H1 (cell line): ENCODE measurements around the gene SBK2. TPM values are rescaled to one million over a fixed set of nuclear protein-coding genes. Genes with fewer than 3 reads are reported as not detected.

Source experiments
- CTCF ChIA-PET: fragments of 300-600 bp; sonication (Branson Sonifier 250); formaldehyde crosslinking; loops from one replicate; lab custom pipeline; 2021; ENCODE audit not compliant: partially characterized antibody; lab: Charles Lee
- POLR2A ChIA-PET: fragments of 300-600 bp; sonication (Branson Sonifier 250); formaldehyde crosslinking; loops from one replicate; lab custom pipeline; 2021; ENCODE audit warnings: inconsistent platforms; ENCODE audit not compliant: partially characterized antibody; lab: Charles Lee
- DNase-seq, 2 experiments: peaks; one replicate each; pipeline versions ENCODE4 v3.0.0 to v3.0.0-alpha.2; 2010 to 2022; ENCODE audit warnings: low spot score in 2 of 2, low read depth in 1 of 2, mixed read lengths in 1 of 2
- FAIRE-seq: peaks from 2 replicates; lab custom pipeline; 2011; peaks lifted over from hg19 to GRCh38; lab: Jason Lieb, UNC
- H2AFZ ChIP-seq: 2 replicates; pipeline ENCODE4 v1.8.1; 2012; ENCODE audit warnings: low read length, inconsistent platforms
- H2AK5ac ChIP-seq: 2 replicates; pipeline ENCODE4 v1.6.1; 2013; ENCODE audit warnings: low read depth, low read length
- H2BK120ac ChIP-seq: replicated peaks from 2 replicates; pipeline ENCODE3; 2013; ENCODE audit warnings: low read depth, low read length, inconsistent platforms
- H2BK12ac ChIP-seq: 2 replicates; pipeline ENCODE4 v1.6.1; 2013; ENCODE audit warnings: low read depth, low read length
- H2BK15ac ChIP-seq: 2 replicates; pipeline ENCODE4 v1.6.1; 2013; ENCODE audit warnings: low read length
- H2BK20ac ChIP-seq: 2 replicates; pipeline ENCODE4 v1.6.1; 2013; ENCODE audit warnings: low read length
- H2BK5ac ChIP-seq: 2 replicates; pipeline ENCODE4 v1.6.1; 2013; ENCODE audit warnings: low read depth, low read length
- H3K14ac ChIP-seq: 2 replicates; pipeline ENCODE4 v1.6.1; 2013; ENCODE audit warnings: inconsistent platforms; ENCODE audit not compliant: insufficient read length
- H3K18ac ChIP-seq: 2 replicates; pipeline ENCODE4 v1.6.1; 2013; ENCODE audit warnings: low read length; ENCODE audit errors: extremely low read depth
- H3K23ac ChIP-seq: 2 replicates; pipeline ENCODE4 v1.6.1; 2013; ENCODE audit warnings: inconsistent platforms; ENCODE audit not compliant: insufficient read length
- H3K23me2 ChIP-seq: 2 replicates; pipeline ENCODE4 v1.6.1; 2013; ENCODE audit warnings: low read depth, low read length
- H3K27ac ChIP-seq: 2 replicates; pipeline ENCODE4 v1.6.1; 2011; ENCODE audit warnings: low read depth, low read length, inconsistent platforms
- H3K27me3 ChIP-seq, 4 experiments: replicated peaks in 1 of 4; 1 replicate in 1 of 4; 2 replicates in 3 of 4; pipeline versions ENCODE4 v1.6.1 to v1.8.1; 2011 to 2013; ENCODE audit warnings: low read length in 3 of 4, mild to moderate bottlenecking in 3 of 4, inconsistent platforms in 2 of 4, mixed read lengths in 2 of 4, moderate library complexity in 1 of 4; ENCODE audit not compliant: control insufficient read depth in 3 of 4, insufficient read depth in 3 of 4; ENCODE audit errors: extremely low read depth in 1 of 4
- H3K36me3 ChIP-seq, 4 experiments: 2 replicates each; pipeline versions ENCODE4 v1.6.1 to v1.8.1; 2011 to 2013; ENCODE audit warnings: mild to moderate bottlenecking in 4 of 4, low read length in 3 of 4, moderate library complexity in 2 of 4, control low read depth in 1 of 4, inconsistent platforms in 1 of 4; ENCODE audit not compliant: insufficient read depth in 4 of 4, control insufficient read depth in 2 of 4
- H3K4ac ChIP-seq: replicated peaks from 2 replicates; pipeline ENCODE3; 2013; ENCODE audit warnings: low read length, low read depth, mixed read lengths, inconsistent platforms; ENCODE audit not compliant: insufficient read length
- H3K4me1 ChIP-seq, 4 experiments: replicated peaks in 1 of 4; 1 replicate in 1 of 4; 2 replicates in 3 of 4; pipeline versions ENCODE4 v1.6.1 to v1.8.1; 2011 to 2013; ENCODE audit warnings: low read length in 3 of 4, inconsistent platforms in 2 of 4, mixed read lengths in 1 of 4; ENCODE audit not compliant: insufficient read depth in 4 of 4, control insufficient read depth in 3 of 4
- H3K4me2 ChIP-seq, 2 experiments: 2 replicates each; pipeline versions ENCODE4 v1.6.1 to v1.8.1; 2011 to 2013; ENCODE audit warnings: low read depth in 2 of 2, low read length in 2 of 2, control low read depth in 1 of 2, inconsistent platforms in 1 of 2, mild to moderate bottlenecking in 1 of 2; ENCODE audit not compliant: insufficient read depth in 1 of 2
- H3K4me3 ChIP-seq, 4 experiments: fragments of 200-600, 300-600 bp in 1 of 4; sonication (generic), shearing (Covaris generic), sonication (Bioruptor Twin) in 1 of 4; 2 replicates each; pipeline versions ENCODE4 v1.5.1 to v1.8.1; 2011 to 2016; ENCODE audit warnings: low read length in 4 of 4, low read depth in 3 of 4, control low read depth in 2 of 4, inconsistent platforms in 2 of 4, mild to moderate bottlenecking in 2 of 4, mixed read lengths in 1 of 4, moderate library complexity in 1 of 4; ENCODE audit not compliant: insufficient read depth in 2 of 4; ENCODE audit errors: extremely low read depth in 1 of 4
- H3K56ac ChIP-seq: replicated peaks from 2 replicates; pipeline ENCODE3; 2013; ENCODE audit warnings: low read depth, mild to moderate bottlenecking, mixed read lengths, low read length, inconsistent platforms; ENCODE audit not compliant: insufficient read length
- H3K79me1 ChIP-seq: 2 replicates; pipeline ENCODE4 v1.6.1; 2013; ENCODE audit warnings: low read depth, low read length, control low read depth
- H3K79me2 ChIP-seq, 2 experiments: 2 replicates each; pipeline versions ENCODE4 v1.6.1 to v1.8.1; 2012 to 2013; ENCODE audit warnings: low read length in 2 of 2, mild to moderate bottlenecking in 2 of 2, inconsistent platforms in 1 of 2; ENCODE audit not compliant: insufficient read depth in 2 of 2, control insufficient read depth in 1 of 2
- H3K9ac ChIP-seq, 4 experiments: replicated peaks in 1 of 4; 1 replicate in 1 of 4; 2 replicates in 3 of 4; pipeline versions ENCODE4 v1.6.1 to v1.8.1; 2011 to 2013; ENCODE audit warnings: low read depth in 3 of 4, low read length in 3 of 4, control low read depth in 2 of 4, mild to moderate bottlenecking in 2 of 4, moderate library complexity in 2 of 4, inconsistent platforms in 1 of 4; ENCODE audit errors: extremely low read depth in 1 of 4
- H3K9me3 ChIP-seq, 2 experiments: 2 replicates each; pipeline versions ENCODE4 v1.6.1 to v1.8.1; 2012 to 2013; ENCODE audit warnings: mild to moderate bottlenecking in 2 of 2, moderate library complexity in 2 of 2, control low read depth in 1 of 2, inconsistent platforms in 1 of 2, low read depth in 1 of 2, low read length in 1 of 2, mixed read lengths in 1 of 2; ENCODE audit not compliant: insufficient read depth in 2 of 2
- H4K20me1 ChIP-seq, 2 experiments: replicated peaks in 1 of 2; 2 replicates each; pipeline versions ENCODE3 to v1.8.1; 2011 to 2013; ENCODE audit warnings: inconsistent platforms in 2 of 2, low read length in 2 of 2, mild to moderate bottlenecking in 1 of 2; ENCODE audit not compliant: insufficient read depth in 2 of 2, control insufficient read depth in 1 of 2
- H4K5ac ChIP-seq: 2 replicates; pipeline ENCODE4 v1.6.1; 2013; ENCODE audit warnings: low read length, low read depth, mixed read lengths, inconsistent platforms; ENCODE audit not compliant: insufficient read length
- H4K8ac ChIP-seq: 2 replicates; pipeline ENCODE4 v1.8.0; 2013; ENCODE audit warnings: mild to moderate bottlenecking, moderate library complexity, low read length, inconsistent platforms; ENCODE audit not compliant: insufficient read depth; ENCODE audit errors: extremely low read depth
- H4K91ac ChIP-seq: replicated peaks from 2 replicates; pipeline ENCODE3; 2013; ENCODE audit warnings: low read length, mixed read lengths, inconsistent platforms; ENCODE audit not compliant: insufficient read length
- CEBPB ChIP-seq: IDR thresholded peaks from 2 replicates; pipeline ENCODE4 v1.6.1; 2012; ENCODE audit warnings: low read depth, low read length
- CHD1 ChIP-seq: IDR thresholded peaks from 2 replicates; pipeline ENCODE4 v1.6.1; 2012; ENCODE audit warnings: low read depth, low read length, improper control_type of control experiment
- CREB1 ChIP-seq: IDR thresholded peaks from 2 replicates; pipeline ENCODE4 v1.6.1; 2012; ENCODE audit warnings: inconsistent platforms
- E2F6 ChIP-seq: IDR thresholded peaks from 2 replicates; pipeline ENCODE4 v1.6.1; 2012; ENCODE audit warnings: inconsistent platforms
- EGR1 ChIP-seq: IDR thresholded peaks from 2 replicates; pipeline ENCODE4 v1.6.1; 2011; ENCODE audit warnings: low read depth, low read length, borderline replicate concordance
- HDAC2 ChIP-seq, 2 experiments: fragments of 300-600 bp in 1 of 2; sonication (generic) in 1 of 2; IDR thresholded peaks; 2 replicates each; pipeline ENCODE4 v1.6.1; 2011 to 2012; ENCODE audit warnings: low read depth in 2 of 2, low read length in 2 of 2, mild to moderate bottlenecking in 2 of 2, moderate library complexity in 2 of 2, borderline replicate concordance in 1 of 2, inconsistent platforms in 1 of 2
- JUND ChIP-seq: IDR thresholded peaks from 2 replicates; pipeline ENCODE4 v1.6.1; 2011; ENCODE audit warnings: mild to moderate bottlenecking, improper control_type of control experiment, low read length
- RXRA ChIP-seq: IDR thresholded peaks from 2 replicates; pipeline ENCODE4 v1.6.1; 2011; ENCODE audit warnings: low read depth, mild to moderate bottlenecking, low read length, moderate library complexity; ENCODE audit not compliant: insufficient read depth
- SP2 ChIP-seq: IDR thresholded peaks from 2 replicates; pipeline ENCODE4 v1.6.1; 2012; ENCODE audit warnings: mild to moderate bottlenecking, low read length, inconsistent platforms
- TAF7 ChIP-seq: optimal IDR thresholded peaks from 2 replicates; pipeline ENCODE3; 2011; ENCODE audit warnings: low read depth, mild to moderate bottlenecking, inconsistent platforms, low read length, moderate library complexity, borderline replicate concordance
- WGBS, 2 experiments: shearing (Covaris generic) in 1 of 2; methylation state at CpG; one replicate each; pipeline versions ENCODE4 v1.1.6 to v1.1.7; 2013 to 2015; ENCODE audit warnings: low lambda C conversion rate in 2 of 2, mixed read lengths in 2 of 2, inconsistent platforms in 1 of 2, low coverage in 1 of 2, missing lambda C conversion rate in 1 of 2; ENCODE audit not compliant: insufficient replicate concordance in 2 of 2, insufficient coverage in 1 of 2, insufficient read length in 1 of 2; ENCODE audit errors: extremely low coverage in 1 of 2, missing lambda C conversion rate in 1 of 2; 5-methylcytosine and 5-hydroxymethylcytosine counted together
- polyA plus RNA-seq, 7 experiments: library from polyadenylated mRNA; depleted of rRNA in 3 of 7; stranded (reverse) in 5 of 7; unstranded in 2 of 7; fragments of >200 nt in 5 of 7; fragments of 200-250 nt in 2 of 7; gene quantifications; 1 replicate in 5 of 7; 2 replicates in 1 of 7; 4 replicates in 1 of 7; pipeline versions ENCODE4 v1.2.1 to v1.2.3, GENCODE V29; 2011 to 2013; ENCODE audit warnings: missing spikeins in 2 of 7, mixed read lengths in 2 of 7
- total RNA-seq: library from RNA; stranded (reverse); fragmentation: NEBNext Ultra II Directional; extraction: Animal tissue kit (Norgen Biotek cat#: 25700); gene quantifications from 2 replicates; pipeline ENCODE4 v1.2.1, GENCODE V29; 2021

Gene SBK2
- total and polyA plus RNA-seq, 2 of the 8 experiments (the other 6 are each of a cell fraction or from before 2014, with no cell fraction given), result 3.2 to 4.1 TPM

DNA sequence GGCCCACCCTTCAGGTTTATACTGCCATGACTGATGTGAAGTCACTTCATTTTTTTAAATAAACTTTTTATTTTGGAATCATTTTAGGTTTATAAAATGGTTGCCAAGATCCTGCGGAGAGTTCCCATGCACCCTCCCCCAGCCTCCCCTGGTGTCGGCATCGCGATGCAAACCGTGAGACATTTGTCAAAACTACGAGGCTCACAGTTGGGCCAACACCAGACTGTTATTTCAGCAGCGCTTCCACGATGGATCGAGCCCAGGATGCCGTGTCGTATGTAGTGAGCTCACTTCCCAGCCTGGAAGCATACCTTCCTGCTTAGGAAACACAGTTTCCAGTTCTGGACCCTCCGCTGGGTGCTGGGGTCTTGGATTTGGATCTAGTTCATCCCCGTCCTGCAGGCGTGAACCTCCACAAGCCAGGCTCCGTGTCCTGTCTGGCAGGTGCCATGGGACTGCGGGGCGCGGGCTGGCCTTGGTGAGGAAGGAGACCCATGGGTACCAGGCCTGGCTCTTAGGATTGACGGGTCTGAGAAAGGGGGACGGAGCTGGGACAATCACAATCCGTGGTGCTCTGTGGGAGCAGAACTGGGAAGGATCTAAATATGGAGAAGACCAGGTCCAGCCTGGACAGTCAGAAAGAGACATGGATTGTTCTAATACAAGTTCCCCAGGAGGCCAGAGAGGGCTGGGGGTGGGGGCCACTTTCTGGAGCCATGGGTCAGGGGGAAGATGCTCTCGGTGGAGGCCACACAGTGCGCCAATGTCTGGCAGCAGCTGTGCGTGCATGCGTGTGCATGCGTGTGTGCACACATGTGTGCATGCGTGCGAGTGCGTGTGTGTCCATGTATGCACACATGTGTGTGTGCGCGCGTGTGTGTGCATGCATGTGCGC lies 2.4 kb upstream of the SBK2 start:
- H4K8ac ChIP-seq, result peak overlapping the region; percentile 73; the same call in 1 of the 2 replicates
- 92% methylated on average over 33 of the region's 33 CpGs; no CpG with 5 or more reads in 1 of the 2 experiments for WGBS, 2 experiments

More for the DNA sequence above, 2.4 kb upstream of the SBK2 start:
- Histone ChIP-seq H2BK120ac (no peak overlapping the region), H2BK15ac (peak overlapping the region; percentile 88; the same call in 1 of the 2 replicates), H2AFZ (no peak overlapping the region), H3K23ac (no peak overlapping the region), H3K14ac (no peak overlapping the region), H3K56ac (no peak overlapping the region), H3K4me1 (peaks cover 0 to 17% (median 5%) of the 10 kb centered on the region in 4 experiments; a peak in 4 of 7 replicates), H3K79me2 (no peaks in the 10 kb centered on the region), H3K27ac (no peak overlapping the region), H3K79me1 (no peaks in the 10 kb centered on the region), H2BK20ac (0 out of 2 replicates have a peak overlapping the region, but pooled peaks have one; percentile 34), H3K4me2 (no peak overlapping the region), H3K18ac (no peak overlapping the region), H3K27me3 (no peaks in the 10 kb centered on the region; a peak in 3 of 7 replicates), H3K9ac (no peak overlapping the region), H2AK5ac (peak overlapping the region; percentile 53; the same call in 1 of the 2 replicates), H2BK5ac (peak overlapping the region; percentile 10; the same call in 1 of the 2 replicates), H3K23me2 (peaks cover 14% of the 10 kb centered on the region; the same call in 1 of the 2 replicates), H3K4ac (peak overlapping the region; percentile 94), H4K91ac (peak overlapping the region; percentile 85), H2BK12ac (peak overlapping the region; percentile 80; the same call in 1 of the 2 replicates), H3K36me3 (no peaks in the 10 kb centered on the region; a peak in 1 of 8 replicates), H4K20me1 (peaks cover 0 to 3% of the 10 kb centered on the region in 2 experiments), H4K5ac (no peak overlapping the region), H3K4me3 (no peak overlapping the region), H3K9me3 (no peaks in the 10 kb centered on the region)
- CTCF ChIA-PET, result interaction anchor here (0.6 to 1.7 kb wide), 3 partner anchors 10 to 94 kb away, joined by 3 to 5 read pairs (median 3); no protein-coding TSS in a partner anchor
- TF ChIP-seq SP2 (no peak), EGR1 (no peak), RXRA (no peak), HDAC2 (IDR thresholded peaks at IDR 0.05; ENCODE audit: borderline replicate concordance in 1 of 2, low read depth in 2 of 2, low read length in 2 of 2) (no peak), CREB1 (no peak), JUND (no peak), CEBPB (no peak), TAF7 (no peak), E2F6 (no peak), CHD1 (no peak)
- FAIRE-seq (no peak), DNase-seq (no peak)
- POLR2A ChIA-PET, result interaction anchor here (0.9 to 1.3 kb wide), 2 partner anchors 13 to 19 kb away, joined by 3 read pairs; no protein-coding TSS in a partner anchor
